Activated naive CD4-positive, alpha-beta T cell (primary cell): ENCODE results near the gene GAB2.

Source experiments
- DNase-seq, 4 experiments: peaks; one replicate each; lab custom pipeline; 2025; lab: John Stamatoyannopoulos, UW

GAB2 gene

GRCh38 chr11:78203184-78203583 lies 214.4 kb downstream of the GAB2 start:
- DNase-seq = peak in 2 of 4 experiments; percentile 46 to 49

- DNase-seq = peak in 2 of 4 experiments; percentile 49 to 52
Observed at GRCh38 chr11:78202733-78203167, 214.9 kb downstream of the GAB2 start.

- no peak for DNase-seq
Observed at GRCh38 chr11:78201096-78201818, 216.4 kb downstream of the GAB2 start.

- no peak for DNase-seq
Observed at GRCh38 chr11:78200553-78200952, 217.1 kb downstream of the GAB2 start.

- DNase-seq = no peak
Observed at GRCh38 chr11:78200061-78200460, 217.6 kb downstream of the GAB2 start.

GRCh38 chr11:78199653-78200015 lies 218.0 kb downstream of the GAB2 start:
- no peak for DNase-seq

GRCh38 chr11:78199015-78199652 lies 218.5 kb downstream of the GAB2 start:
- no peak for DNase-seq

- DNase-seq = no peak
Observed at GRCh38 chr11:78197816-78198215, 219.8 kb downstream of the GAB2 start.

GRCh38 chr11:78196661-78197091 lies 220.9 kb downstream of the GAB2 start:
- DNase-seq = no peak

- no peak for DNase-seq
Observed at GRCh38 chr11:78195917-78196560, 221.6 kb downstream of the GAB2 start.

GRCh38 chr11:78194490-78194889 lies 223.1 kb downstream of the GAB2 start:
- DNase-seq = no peak

GRCh38 chr11:78193806-78194205 lies 223.8 kb downstream of the GAB2 start:
- DNase-seq = no peak

- no peak for DNase-seq
Observed at GRCh38 chr11:78192911-78193351, 224.7 kb downstream of the GAB2 start.

GRCh38 chr11:78192223-78192719 lies 225.3 kb downstream of the GAB2 start:
- DNase-seq = no peak

- no peak for DNase-seq
Observed at GRCh38 chr11:78190871-78191538, 226.6 kb downstream of the GAB2 start.

GRCh38 chr11:78190374-78190773 lies 227.2 kb downstream of the GAB2 start:
- DNase-seq = no peak

GRCh38 chr11:78189851-78190250 lies 227.8 kb downstream of the GAB2 start:
- no peak for DNase-seq

- DNase-seq = no peak
Observed at GRCh38 chr11:78189174-78189724, 228.4 kb downstream of the GAB2 start.

GRCh38 chr11:78188286-78189173 lies 229.1 kb downstream of the GAB2 start, which contains the start of the genes KCTD21 and USP35:
TSS of gene KCTD21 (minus strand) at chr11:78188626. CDS start at chr11:78174554, 14,072 bp downstream.
TSS of gene USP35 (plus strand) at chr11:78188919. CDS start at chr11:78196246, 7,327 bp downstream.
- peak; percentile 75 to 86 (median 79) for DNase-seq
